Erythroblast (primary cell): Measurements from ENCODE around the gene MRPL11.

Experiments
- DNase-seq, 2 experiments: peaks; one replicate each; lab custom pipeline; 2025; lab: John Stamatoyannopoulos, UW
- GATA1 ChIP-seq: IDR thresholded peaks from 2 replicates; pipeline ENCODE4 v1.6.1; 2011; ENCODE audit warnings: low read depth, mild to moderate bottlenecking, control low read depth, low read length, moderate library complexity
- POLR2A ChIP-seq: IDR thresholded peaks from 2 replicates; pipeline ENCODE4 v1.6.1; 2011; ENCODE audit warnings: mild to moderate bottlenecking, low read length

MRPL11 gene

GRCh38 chr11:66429983-66430602 is 8.6 kb downstream of the MRPL11 start:
- TF ChIP-seq POLR2A, result no peak
- no peak for TF ChIP-seq GATA1
- peak; percentile 72 to 86 for DNase-seq

DNA sequence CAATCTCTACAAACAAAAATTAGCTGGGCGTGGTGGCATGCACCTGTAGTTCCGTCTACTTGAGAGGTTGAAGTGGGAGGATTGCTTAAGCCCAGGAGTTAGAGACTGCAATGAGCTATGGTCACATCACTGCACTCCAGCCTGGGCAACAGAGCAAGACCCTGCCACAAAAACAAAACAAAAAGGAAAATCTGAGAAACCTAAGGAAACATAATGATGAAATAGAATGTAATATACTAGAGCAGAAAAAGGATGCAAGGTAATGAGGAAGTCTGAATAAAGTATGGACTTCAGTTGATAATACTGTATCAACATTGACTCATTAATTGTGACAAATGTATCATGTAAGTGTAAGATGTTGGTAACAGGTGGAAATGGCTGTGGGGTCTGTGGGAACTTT is 9.7 kb downstream of the MRPL11 start:
- no peak for TF ChIP-seq POLR2A
- TF ChIP-seq GATA1, result no peak
- no peak for DNase-seq

DNA sequence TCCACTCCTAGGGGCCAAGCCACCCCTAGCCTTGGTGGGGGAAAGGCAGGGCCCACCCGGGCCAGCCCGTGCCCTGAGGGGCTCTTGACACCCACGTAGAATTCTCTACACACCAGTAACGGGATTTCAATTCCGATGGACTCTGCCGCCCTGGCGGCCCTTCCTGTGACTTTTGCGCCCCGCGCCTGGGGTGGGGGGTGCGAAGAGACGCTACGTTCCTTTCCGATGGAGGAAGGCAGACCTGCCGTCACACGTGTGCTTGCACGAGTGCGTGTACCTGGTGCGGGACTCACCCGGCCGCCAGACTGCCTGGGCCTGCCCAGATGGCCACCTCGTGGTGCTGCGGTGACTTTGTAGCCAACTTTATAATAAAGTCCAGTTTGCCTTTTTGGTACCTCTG is 12.3 kb downstream of the MRPL11 start:
- TF ChIP-seq GATA1, result no peak
- TF ChIP-seq POLR2A, result no peak
- no peak for DNase-seq

DNA sequence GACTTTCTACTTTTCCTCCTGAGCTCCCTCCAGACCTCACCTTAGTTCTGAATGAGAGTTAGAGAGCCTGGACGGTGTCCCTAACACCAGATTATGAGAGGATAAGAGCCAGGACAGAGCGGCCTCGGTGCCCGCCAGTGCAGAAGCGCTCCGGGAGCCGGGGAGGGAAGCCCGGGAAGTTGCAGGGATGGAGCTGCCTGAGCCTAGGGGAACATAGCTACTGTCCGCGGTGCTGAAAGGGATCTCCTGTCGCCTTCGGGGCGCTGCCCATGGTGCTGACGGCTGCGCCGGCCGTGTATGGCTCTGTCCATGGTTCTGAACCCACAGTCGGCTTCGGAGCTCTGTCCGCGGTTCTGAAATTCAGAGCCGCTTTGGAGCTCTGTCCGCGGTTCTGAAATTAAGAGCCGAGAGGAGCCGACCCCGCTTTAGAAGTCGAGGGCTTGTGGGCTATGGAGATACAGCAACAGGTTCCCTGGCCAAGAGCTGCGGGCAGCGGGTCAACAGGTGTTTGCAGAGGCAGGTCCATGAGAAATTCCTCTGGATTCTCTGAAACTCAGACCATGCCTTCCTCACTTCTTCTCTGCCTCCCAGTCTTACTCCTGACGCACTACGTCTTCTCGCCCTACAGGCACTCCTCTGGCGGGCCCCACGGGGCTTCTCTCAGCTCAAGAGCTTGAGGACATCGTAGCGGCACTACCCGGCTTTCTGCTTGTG is 17.0 kb downstream of the MRPL11 start:
- DNase-seq, result peak; percentile 85 to 90
- TF ChIP-seq GATA1 (no peak), POLR2A (no peak)

DNA sequence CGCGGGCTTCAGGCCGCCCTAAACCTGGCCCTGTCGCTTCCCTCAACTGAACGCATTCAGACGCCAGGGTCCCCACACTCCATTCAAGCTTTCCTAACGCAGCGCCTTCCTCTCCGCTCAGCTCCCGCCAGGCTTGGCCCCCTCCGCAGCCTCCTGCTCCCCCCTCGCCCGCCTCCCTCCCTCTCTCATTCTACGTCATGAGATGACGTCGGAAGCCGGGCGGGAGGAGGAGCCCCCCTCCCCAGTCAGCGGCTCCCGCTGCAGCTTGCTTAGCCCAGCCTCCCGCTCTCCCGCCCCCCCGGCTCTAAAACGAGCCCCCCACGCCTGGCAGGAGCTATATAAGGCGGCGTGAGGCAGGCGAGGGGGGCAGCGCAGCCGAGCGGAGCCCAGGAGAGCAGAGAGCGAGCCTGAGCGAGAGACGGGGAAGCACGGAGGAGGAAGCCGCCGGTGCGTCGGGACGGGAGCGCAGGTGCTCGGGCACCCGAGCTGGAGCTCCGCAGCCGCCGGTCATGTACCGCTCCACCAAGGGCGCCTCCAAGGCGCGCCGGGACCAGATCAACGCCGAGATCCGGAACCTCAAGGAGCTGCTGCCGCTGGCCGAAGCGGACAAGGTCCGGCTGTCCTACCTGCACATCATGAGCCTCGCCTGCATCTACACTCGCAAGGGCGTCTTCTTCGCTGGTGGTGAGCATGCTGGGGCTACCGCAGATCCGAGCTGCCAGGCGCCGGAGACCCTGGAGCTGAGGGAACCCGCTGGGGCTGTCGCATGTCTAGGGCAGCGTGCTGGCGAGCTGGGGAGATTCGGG is 17.8 kb downstream of the MRPL11 start, which contains the start of gene NPAS4:
Gene NPAS4, plus strand, starts transcription at position 365 of the 806 bp plus-strand sequence. Its CDS starts 145 bp downstream, at position 510.
- no peak for TF ChIP-seq POLR2A
- TF ChIP-seq GATA1, result no peak
- DNase-seq, result no peak

GRCh38 chr11:66419825-66420224 is 18.8 kb downstream of the MRPL11 start:
- TF ChIP-seq GATA1 (no peak), POLR2A (no peak)
- DNase-seq, result no peak

DNA sequence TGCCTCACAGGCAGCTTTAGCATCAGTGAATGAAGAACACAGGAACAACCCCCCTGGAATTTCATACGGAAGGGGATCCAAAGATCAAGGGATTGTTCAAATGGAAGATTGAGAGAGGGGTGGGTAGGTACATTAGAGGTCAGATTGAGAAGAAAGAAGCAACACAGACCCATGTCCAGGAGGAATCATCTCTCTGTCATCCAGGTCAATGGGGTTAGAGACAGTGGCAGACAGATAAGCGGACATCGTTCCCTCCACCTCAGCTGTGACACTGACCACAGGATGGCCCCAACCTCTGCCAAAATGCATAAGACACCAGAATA is 19.7 kb downstream of the MRPL11 start:
- TF ChIP-seq GATA1, result no peak
- no peak for TF ChIP-seq POLR2A

GRCh38 chr11:66418168-66418985 is 20.3 kb downstream of the MRPL11 start:
- DNase-seq, result peak; percentile 70 to 79
- TF ChIP-seq GATA1, result no peak
- TF ChIP-seq POLR2A, result no peak

More for the DNA sequence above, 19.7 kb downstream of the MRPL11 start:
- DNase-seq, result no peak

DNA sequence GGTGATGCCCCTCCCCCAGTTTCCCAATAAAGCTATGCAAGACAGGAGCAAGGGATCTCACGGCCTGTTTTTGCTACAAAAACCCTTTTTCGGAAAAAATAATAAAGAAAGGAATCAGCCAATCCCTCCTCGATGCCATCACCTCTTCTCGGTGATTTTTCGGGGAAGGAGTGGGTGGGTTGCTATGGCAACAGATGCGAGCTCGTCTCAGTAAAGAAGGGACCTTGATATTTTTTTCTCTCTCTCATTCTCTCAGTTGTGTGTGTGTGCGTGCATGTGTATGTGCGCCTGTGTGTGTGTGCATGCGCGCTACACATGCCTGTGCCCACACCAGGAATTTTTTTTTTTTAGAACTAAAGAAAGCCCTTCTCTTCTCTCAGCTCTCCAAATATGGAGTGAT is 21.6 kb downstream of the MRPL11 start:
- no peak for DNase-seq
- no peak for TF ChIP-seq GATA1
- no peak for TF ChIP-seq POLR2A

DNA sequence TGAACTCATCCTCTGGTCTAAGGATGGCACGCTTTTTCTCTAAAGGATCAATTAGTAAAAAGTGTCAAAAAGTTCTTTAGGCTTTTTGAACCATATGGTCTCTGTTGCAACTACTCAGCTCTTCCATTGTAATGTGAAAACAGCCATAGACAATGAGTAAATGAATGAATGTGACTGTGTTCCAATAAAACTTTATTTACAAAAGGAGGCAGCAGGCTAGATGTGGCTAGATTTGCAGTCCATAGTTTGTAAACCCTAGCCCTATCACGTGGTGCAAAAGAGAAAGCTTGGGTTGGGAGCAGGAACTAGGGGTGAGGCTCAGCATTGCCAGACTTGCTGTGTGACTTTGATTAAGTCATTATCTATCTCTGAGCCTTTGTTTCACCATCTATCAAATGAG is 23.2 kb downstream of the MRPL11 start:
- TF ChIP-seq GATA1 (no peak), POLR2A (no peak)
- DNase-seq, result no peak

DNA sequence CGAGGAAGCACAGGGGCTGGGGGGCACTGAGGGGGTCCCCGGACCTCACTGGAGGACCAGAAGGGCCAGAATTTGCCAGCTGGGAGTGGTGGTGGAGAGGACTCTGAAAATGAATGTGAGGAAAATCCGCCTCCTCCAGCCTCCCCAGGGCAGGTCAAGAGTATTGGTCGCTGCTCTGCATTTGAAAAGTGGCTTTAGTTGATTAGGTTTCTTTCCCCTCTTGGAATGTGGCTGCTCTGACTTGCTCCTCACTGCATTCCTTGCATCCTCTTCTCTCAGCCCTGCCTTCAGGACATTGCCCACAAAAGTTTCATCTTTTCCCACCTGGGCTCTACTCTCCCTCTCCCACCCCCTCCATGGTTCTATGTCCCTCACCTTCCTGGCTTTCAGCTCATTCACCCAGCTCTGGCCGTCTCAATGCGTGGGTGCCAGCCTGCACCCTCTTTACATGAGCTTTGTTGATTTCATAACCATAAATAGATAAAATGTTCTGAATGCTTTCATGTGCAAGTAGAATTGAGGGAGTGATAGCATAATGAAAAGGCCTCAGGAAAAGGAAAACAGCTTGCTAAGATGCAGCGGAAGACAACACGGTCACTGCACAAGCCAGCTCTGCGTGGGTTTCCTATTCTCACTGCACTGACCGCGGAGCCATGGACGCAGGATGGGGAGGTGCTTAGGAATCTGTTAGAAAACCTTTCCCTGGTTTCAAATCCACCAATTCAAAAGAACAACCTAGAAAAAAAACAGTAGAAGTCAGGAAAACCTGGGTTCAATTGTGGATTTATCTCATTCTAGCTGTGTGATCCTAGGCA is 24.3 kb downstream of the MRPL11 start:
- DNase-seq, result no peak
- TF ChIP-seq POLR2A, result no peak
- no peak for TF ChIP-seq GATA1

GRCh38 chr11:66413167-66413566 is 25.5 kb downstream of the MRPL11 start:
- DNase-seq, result no peak
- TF ChIP-seq POLR2A, result no peak
- TF ChIP-seq GATA1, result no peak

- TF ChIP-seq POLR2A, result no peak
- TF ChIP-seq GATA1, result no peak
- DNase-seq, result no peak
Observed at GRCh38 chr11:66412110-66412509, 26.5 kb downstream of the MRPL11 start.
